ENCODE results near the gene OARD1.

GRCh38 chr6:41074692-41075436 lies 2.7 kb upstream of the OARD1 start:
- no peak for TF ChIP-seq EZH2 (IDR thresholded peaks at IDR 0.05; ENCODE audit: low read depth)
- TF ChIP-seq CTCF (conservative IDR thresholded peaks at IDR 0.05): no peak

All from PC-9 (cell line).